ENCODE data around the gene PEPD.

PEPD gene

GRCh38 chr19:33346665-33347064 is 174.9 kb downstream of the PEPD start:
- DNase-seq = no peak

GRCh38 chr19:33345163-33345562 is 176.4 kb downstream of the PEPD start:
- no peak for DNase-seq

GRCh38 chr19:33344573-33344925 is 177.0 kb downstream of the PEPD start:
- no peak for DNase-seq

- no peak for DNase-seq
Observed at GRCh38 chr19:33343859-33344572, 177.6 kb downstream of the PEPD start.

- DNase-seq = no peak
Observed at GRCh38 chr19:33343301-33343700, 178.3 kb downstream of the PEPD start.

GRCh38 chr19:33340991-33341390 is 180.6 kb downstream of the PEPD start:
- DNase-seq = no peak

GRCh38 chr19:33339016-33339984 is 182.3 kb downstream of the PEPD start:
- no peak for DNase-seq
